ENCODE measurements around the gene MYOZ2. TPM values are rescaled to one million over a fixed set of nuclear protein-coding genes. Genes with fewer than 3 reads are reported as not detected.

The MYOZ2 gene
- total RNA-seq, 1 donor from 2014 or later: 0.23 TPM

- intact Hi-C loops (cut with DNase I): no loop called here
- no peaks in the 10 kb centered on the region for H3K36me3 ChIP-seq
- no peaks in the 10 kb centered on the region for H3K27me3 ChIP-seq
- DNase-seq (no peak), ATAC-seq (no peak)
- H3K27ac ChIP-seq: no peak overlapping the region
- H3K9me3 ChIP-seq: no peaks in the 10 kb centered on the region
- peaks cover 10% of the 10 kb centered on the region for H3K4me1 ChIP-seq
- H3K4me3 ChIP-seq: no peak overlapping the region
- TF ChIP-seq CTCF (IDR thresholded peaks at IDR 0.05): no peak
Observed at GRCh38 chr4:119105605-119106004, 30.0 kb upstream of the MYOZ2 start.

GRCh38 chr4:119106036-119107000 is 29.3 kb upstream of the MYOZ2 start:
- intact Hi-C loops (cut with DNase I): no loop called here

GRCh38 chr4:119110121-119110520 is 25.5 kb upstream of the MYOZ2 start:
- Histone ChIP-seq H3K4me3 (no peak overlapping the region), H3K4me1 (peaks cover 9% of the 10 kb centered on the region), H3K27me3 (no peaks in the 10 kb centered on the region), H3K36me3 (no peaks in the 10 kb centered on the region), H3K27ac (no peak overlapping the region), H3K9me3 (no peaks in the 10 kb centered on the region)
- DNase-seq (no peak), ATAC-seq (no peak)
- TF ChIP-seq CTCF (IDR thresholded peaks at IDR 0.05): no peak
- intact Hi-C loops (cut with DNase I): no loop called here

More at GRCh38 chr4:119106036-119107000, 29.3 kb upstream of the MYOZ2 start:
- peaks cover 10% of the 10 kb centered on the region for H3K4me1 ChIP-seq
- H3K36me3 ChIP-seq: no peaks in the 10 kb centered on the region
- no peak for TF ChIP-seq CTCF (IDR thresholded peaks at IDR 0.05)
- no peaks in the 10 kb centered on the region for H3K9me3 ChIP-seq
- H3K27ac ChIP-seq: no peak overlapping the region
- H3K4me3 ChIP-seq: no peak overlapping the region
- ATAC-seq (no peak), DNase-seq (no peak)
- no peaks in the 10 kb centered on the region for H3K27me3 ChIP-seq

- Histone ChIP-seq H3K27ac (no peak overlapping the region), H3K4me3 (no peak overlapping the region), H3K27me3 (no peaks in the 10 kb centered on the region), H3K4me1 (peaks cover 9% of the 10 kb centered on the region), H3K9me3 (no peaks in the 10 kb centered on the region), H3K36me3 (no peaks in the 10 kb centered on the region)
- intact Hi-C loops (cut with DNase I): no loop called here
- ATAC-seq (no peak), DNase-seq (no peak)
- TF ChIP-seq CTCF (IDR thresholded peaks at IDR 0.05): no peak
Observed at GRCh38 chr4:119111296-119111695, 24.3 kb upstream of the MYOZ2 start.

GRCh38 chr4:119113033-119113655 is 22.5 kb upstream of the MYOZ2 start:
- Histone ChIP-seq H3K4me1 (peaks cover 9% of the 10 kb centered on the region), H3K27me3 (no peaks in the 10 kb centered on the region), H3K4me3 (no peak overlapping the region), H3K27ac (peak overlapping the region; percentile 26), H3K36me3 (no peaks in the 10 kb centered on the region), H3K9me3 (no peaks in the 10 kb centered on the region)
- no peak for TF ChIP-seq CTCF (IDR thresholded peaks at IDR 0.05)
- peak; percentile 79 for ATAC-seq
- DNase-seq: no peak
- intact Hi-C loops (cut with DNase I): no loop called here

Measured in upper lobe of right lung (tissue), 1 donor.